ENCODE measurements around the gene CNTNAP2.
"Not testable (repeated sequence)": the region's sequence is repeated elsewhere in the genome, so short reads cannot be mapped to it uniquely, and the experiment has no call there.

The CNTNAP2 gene

DNA sequence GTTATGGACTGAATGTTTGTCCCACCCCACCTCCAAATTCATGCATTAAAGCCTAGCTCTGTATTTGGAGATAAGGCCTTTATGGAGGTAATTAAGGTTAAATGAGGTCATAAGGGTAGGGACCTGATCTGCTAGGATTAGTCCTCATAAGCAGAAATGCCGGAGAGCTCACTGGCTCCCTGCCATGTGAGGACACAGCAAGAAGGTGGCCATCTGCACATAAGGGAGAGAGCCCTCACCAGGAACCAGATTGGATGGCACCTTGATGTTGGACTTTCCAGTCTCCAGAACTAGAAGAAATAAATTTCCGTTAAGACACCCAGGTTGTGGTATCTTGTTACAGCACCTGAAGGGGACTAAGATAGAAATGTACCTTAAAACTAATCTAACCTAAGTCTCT, 1657.9 kb downstream of the CNTNAP2 start:
- no peak overlapping the region for H3K4me3 ChIP-seq (replicated peaks; ENCODE audit: low read depth, low read length)
- DNase-seq (ENCODE audit: extremely low read depth, low read depth): no peak
- TF ChIP-seq, protein P1, sequence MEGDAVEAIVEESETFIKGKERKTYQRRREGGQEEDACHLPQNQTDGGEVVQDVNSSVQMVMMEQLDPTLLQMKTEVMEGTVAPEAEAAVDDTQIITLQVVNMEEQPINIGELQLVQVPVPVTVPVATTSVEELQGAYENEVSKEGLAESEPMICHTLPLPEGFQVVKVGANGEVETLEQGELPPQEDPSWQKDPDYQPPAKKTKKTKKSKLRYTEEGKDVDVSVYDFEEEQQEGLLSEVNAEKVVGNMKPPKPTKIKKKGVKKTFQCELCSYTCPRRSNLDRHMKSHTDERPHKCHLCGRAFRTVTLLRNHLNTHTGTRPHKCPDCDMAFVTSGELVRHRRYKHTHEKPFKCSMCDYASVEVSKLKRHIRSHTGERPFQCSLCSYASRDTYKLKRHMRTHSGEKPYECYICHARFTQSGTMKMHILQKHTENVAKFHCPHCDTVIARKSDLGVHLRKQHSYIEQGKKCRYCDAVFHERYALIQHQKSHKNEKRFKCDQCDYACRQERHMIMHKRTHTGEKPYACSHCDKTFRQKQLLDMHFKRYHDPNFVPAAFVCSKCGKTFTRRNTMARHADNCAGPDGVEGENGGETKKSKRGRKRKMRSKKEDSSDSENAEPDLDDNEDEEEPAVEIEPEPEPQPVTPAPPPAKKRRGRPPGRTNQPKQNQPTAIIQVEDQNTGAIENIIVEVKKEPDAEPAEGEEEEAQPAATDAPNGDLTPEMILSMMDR (IDR thresholded peaks at IDR 0.05; ENCODE audit: low read depth, low read length, missing control alignments): no peak

DNA sequence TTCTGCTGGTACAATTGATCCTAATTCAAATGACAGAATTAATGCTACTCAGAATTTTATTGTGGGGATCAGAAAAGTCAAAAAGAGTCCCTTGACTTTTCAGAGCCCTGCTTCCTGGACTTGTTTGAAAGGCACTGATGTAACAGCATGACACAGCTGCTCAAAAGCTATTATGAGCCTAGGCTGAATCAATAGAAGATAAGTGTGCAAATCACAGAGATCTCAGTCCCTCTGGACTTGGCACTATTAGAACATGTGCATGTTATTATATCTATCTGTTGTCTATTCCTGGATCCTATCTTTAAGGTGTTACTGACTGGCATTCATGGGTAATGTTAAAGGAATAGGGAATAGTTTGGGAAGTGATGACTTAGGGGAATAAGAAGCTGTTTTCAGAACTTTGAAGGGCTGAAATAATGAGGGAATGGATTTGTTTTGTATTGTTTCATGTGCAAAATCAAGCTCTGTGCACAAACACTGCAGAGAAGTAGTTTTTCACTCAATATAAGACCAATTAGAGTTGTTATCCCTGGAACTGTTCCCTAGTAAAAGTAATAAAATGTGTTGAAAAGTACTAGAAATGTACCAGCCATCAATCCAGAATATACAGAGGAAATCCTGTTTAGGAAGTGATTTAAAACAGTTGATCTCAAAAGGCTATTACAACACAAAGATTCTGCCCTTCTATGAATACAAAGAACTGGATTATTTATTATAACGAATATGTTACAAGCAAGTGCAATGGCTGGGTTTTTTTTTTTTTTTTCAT, 1659.1 kb downstream of the CNTNAP2 start:
- TF ChIP-seq, protein P1 (IDR thresholded peaks at IDR 0.05; ENCODE audit: low read depth, low read length, missing control alignments): no peak
- no peak for DNase-seq (ENCODE audit: extremely low read depth, low read depth)
- H3K4me3 ChIP-seq (replicated peaks; ENCODE audit: low read depth, low read length): no peak overlapping the region

DNA sequence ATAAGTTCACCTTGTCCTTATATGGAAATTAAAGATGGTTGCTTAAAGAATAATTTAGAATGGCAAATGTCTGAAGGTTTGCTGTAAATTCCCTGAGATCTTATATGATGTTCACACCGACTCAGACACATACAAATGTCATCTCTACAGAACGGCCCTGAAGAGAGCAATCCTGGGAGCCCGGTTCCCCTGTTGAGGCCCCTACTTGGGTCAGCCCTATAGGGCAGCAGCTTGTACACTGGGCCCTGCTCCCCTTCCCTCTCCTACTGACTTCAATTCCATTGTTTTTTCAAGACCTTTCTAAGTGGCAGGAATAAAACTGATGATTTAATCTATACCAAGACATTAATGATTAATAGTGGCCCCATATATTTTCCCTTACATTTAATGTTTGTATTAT, 1660.7 kb downstream of the CNTNAP2 start:
- TF ChIP-seq, protein P1 (IDR thresholded peaks at IDR 0.05; ENCODE audit: low read depth, low read length, missing control alignments): no peak
- no peak for DNase-seq (ENCODE audit: extremely low read depth, low read depth)
- H3K4me3 ChIP-seq (replicated peaks; ENCODE audit: low read depth, low read length): no peak overlapping the region

DNA sequence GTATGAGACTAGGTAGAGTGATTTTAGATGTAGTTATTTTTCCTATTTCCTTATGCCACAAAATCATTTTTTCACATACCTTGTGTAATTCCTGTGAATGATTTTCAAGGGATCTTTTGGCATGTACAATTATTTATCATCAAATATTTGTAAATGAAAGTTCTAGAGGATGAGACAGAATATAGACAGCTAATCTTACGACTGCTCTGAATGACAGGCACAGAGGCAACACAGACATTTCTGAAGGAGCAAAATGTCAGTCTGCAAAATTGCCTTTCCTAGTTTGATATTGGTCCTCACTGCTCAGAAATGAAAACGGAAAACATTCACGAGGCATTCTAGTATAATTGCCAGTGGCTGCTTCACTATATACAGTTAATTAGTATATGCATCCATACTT, 1663.3 kb downstream of the CNTNAP2 start:
- DNase-seq (ENCODE audit: extremely low read depth, low read depth): no peak
- TF ChIP-seq, protein P1 (IDR thresholded peaks at IDR 0.05; ENCODE audit: low read depth, low read length, missing control alignments): no peak
- no peak overlapping the region for H3K4me3 ChIP-seq (replicated peaks; ENCODE audit: low read depth, low read length)

DNA sequence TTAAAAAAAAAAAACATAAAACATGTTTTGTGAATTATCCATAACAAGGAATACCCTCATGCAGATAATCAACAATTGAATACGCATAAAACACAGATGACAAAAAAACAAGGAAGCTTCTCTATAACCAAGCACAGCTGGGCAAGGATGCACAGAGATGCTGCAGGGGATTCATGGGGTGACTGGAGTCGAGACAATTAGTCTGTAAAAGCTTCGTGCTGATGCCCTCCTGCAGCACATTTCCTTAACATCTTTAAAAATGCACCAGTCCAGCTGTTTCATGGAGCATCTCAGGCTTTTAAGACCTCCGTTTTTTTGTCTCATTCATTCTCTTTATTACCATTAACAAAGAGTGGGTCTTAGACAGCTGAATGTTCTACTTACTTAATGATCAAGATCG, 1680.0 kb downstream of the CNTNAP2 start:
- TF ChIP-seq, protein P1 (IDR thresholded peaks at IDR 0.05; ENCODE audit: low read depth, low read length, missing control alignments): no peak
- DNase-seq (ENCODE audit: extremely low read depth, low read depth): no peak
- no peak overlapping the region for H3K4me3 ChIP-seq (replicated peaks; ENCODE audit: low read depth, low read length)

DNA sequence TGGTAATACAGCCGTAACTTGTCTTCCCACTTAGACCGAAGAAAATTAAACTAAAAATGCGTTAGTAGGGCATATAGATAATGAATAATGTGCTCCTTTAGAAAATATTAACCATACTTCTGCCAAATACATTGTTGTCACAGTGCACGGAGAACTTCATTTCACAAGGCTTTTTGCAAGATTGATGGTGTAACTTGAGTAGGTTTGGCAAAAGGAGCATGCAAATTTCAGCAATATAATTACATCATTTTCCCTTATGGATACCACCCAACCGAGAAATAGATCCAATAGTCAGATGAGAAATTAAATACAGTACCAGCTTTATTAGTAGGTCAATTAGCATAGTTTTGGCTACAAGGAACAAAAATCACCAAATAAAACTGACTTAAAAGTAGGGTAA, 1681.4 kb downstream of the CNTNAP2 start:
- DNase-seq (ENCODE audit: extremely low read depth, low read depth): no peak
- TF ChIP-seq, protein P1 (IDR thresholded peaks at IDR 0.05; ENCODE audit: low read depth, low read length, missing control alignments): no peak

DNA sequence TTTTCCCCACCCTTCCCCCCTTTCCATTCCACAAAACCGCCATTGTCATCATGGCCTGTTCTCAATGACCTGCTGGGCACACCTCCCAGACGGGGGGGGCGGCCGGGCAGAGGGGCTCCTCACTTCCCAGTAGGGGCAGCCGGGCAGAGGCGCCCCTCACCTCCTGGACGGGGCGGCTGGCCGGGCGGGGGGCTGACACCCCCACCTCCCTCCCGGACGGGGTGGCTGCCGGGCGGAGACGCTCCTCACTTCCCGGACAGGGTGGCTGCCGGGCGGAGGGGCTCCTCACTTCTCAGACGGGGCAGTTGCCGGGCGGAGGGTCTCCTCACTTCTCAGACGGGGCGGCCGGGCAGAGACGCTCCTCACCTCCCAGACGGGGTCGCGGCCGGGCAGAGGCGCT, 1685.2 kb downstream of the CNTNAP2 start:
- DNase-seq (ENCODE audit: extremely low read depth, low read depth); H3K4me3 ChIP-seq (replicated peaks; ENCODE audit: low read depth, low read length): not testable (repeated sequence)

More for the DNA sequence above, 1681.4 kb downstream of the CNTNAP2 start:
- H3K4me3 ChIP-seq (replicated peaks; ENCODE audit: low read depth, low read length): no peak overlapping the region
